Muscle layer of duodenum (tissue), 2 donors: ENCODE results near the gene C2orf76.
"Not testable (repeated sequence)": the region's sequence is repeated elsewhere in the genome, so short reads cannot be mapped to it uniquely, and the experiment has no call there.

Experiments
- H3K27ac ChIP-seq: one replicate; pipeline ENCODE4 v1.7.0; 2013; ENCODE audit warnings: mild to moderate bottlenecking, low read length
- H3K27me3 ChIP-seq: one replicate; pipeline ENCODE4 v1.7.0; 2013; ENCODE audit warnings: low read depth, mild to moderate bottlenecking, control low read depth, low read length
- H3K36me3 ChIP-seq, 2 donors: one replicate each; pipeline ENCODE4 v1.7.0; 2013; ENCODE audit warnings: low read length in 2 of 2, control low read depth in 1 of 2, mild to moderate bottlenecking in 1 of 2; ENCODE audit not compliant: insufficient read depth in 2 of 2, control insufficient read depth in 1 of 2
- H3K4me1 ChIP-seq, 2 donors: one replicate each; pipeline ENCODE4 v1.7.0; 2013; ENCODE audit warnings: low read length in 2 of 2, mild to moderate bottlenecking in 2 of 2, control low read depth in 1 of 2, moderate library complexity in 1 of 2; ENCODE audit not compliant: insufficient read depth in 2 of 2, control insufficient read depth in 1 of 2
- H3K4me3 ChIP-seq, 2 donors: one replicate each; pipeline ENCODE4 v1.7.0; 2013; ENCODE audit warnings: low read length in 2 of 2, low read depth in 1 of 2, mild to moderate bottlenecking in 1 of 2
- H3K9me3 ChIP-seq, 2 donors: one replicate each; pipeline ENCODE4 v1.7.0; 2013; ENCODE audit warnings: low read length in 2 of 2, control low read depth in 1 of 2, mild to moderate bottlenecking in 1 of 2; ENCODE audit not compliant: control insufficient read depth in 1 of 2
- donor health status: healthy.

C2orf76 gene

DNA sequence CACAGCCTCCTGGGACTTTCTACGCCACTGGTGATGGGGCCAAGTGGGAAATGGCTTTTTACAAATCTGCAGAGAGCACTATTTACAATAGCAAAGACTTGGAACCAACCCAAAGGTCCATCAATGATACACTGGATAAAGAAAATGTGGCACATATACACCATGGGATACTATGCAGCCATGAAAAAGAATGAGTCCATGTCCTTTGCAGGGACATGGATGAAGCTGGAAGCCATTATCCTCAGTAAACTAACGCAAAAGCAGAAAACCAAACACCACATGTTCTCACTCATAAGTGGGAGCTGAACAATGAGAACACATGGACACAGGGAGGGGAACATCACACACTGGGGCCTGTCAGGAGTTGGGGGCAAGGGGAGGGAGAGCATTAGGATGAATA is 88.2 kb downstream of the C2orf76 start:
- H3K36me3 ChIP-seq, H3K9me3 ChIP-seq, H3K27me3 ChIP-seq, H3K27ac ChIP-seq, H3K4me3 ChIP-seq, H3K4me1 ChIP-seq: not testable (repeated sequence)

DNA sequence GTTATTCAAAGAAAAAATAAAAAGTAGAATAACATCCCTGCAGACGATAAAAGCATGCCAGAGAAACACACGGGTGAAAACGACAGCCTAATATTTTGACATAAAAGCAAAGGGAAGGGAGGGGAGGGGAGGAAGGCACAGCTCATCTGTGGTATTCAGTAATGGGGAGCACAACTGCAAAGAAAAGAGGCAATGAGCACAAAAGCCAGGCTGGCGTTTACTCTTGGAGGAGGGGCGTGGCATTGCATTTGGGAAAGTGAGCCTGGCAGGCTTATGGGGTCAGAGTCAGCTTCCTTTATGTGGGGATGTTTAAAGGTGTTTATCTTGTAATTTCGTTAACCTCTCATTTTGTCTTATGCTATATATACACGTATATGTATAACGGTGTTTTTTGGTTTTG is 89.8 kb downstream of the C2orf76 start:
- no peaks in the 10 kb centered on the region for H3K4me1 ChIP-seq
- no peak overlapping the region for H3K4me3 ChIP-seq
- no peaks in the 10 kb centered on the region for H3K36me3 ChIP-seq
- H3K9me3 ChIP-seq, result no peaks in the 10 kb centered on the region
- H3K27me3 ChIP-seq, result no peaks in the 10 kb centered on the region
- no peak overlapping the region for H3K27ac ChIP-seq

DNA sequence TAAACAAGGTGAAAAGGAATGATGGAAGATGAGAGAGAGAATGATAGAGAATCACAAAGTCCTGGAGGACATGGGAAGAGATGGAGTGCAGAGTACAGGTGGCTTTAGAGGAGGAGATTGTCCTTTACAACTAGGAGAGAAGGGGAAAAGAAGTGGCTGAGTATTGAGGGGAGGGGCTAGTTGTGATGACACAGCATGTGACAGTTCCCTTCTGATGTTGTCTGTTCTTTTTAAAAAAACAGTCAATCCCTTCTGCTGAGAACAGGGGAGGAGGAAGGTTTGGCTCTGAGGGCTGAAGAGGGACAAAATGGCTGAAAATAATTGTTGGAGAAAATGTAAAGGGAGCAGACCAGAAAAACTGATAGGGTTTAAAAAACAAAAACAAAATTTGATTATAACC is 99.0 kb downstream of the C2orf76 start:
- Histone ChIP-seq H3K4me3 (no peak overlapping the region), H3K27me3 (no peaks in the 10 kb centered on the region), H3K27ac (no peak overlapping the region), H3K4me1 (no peaks in the 10 kb centered on the region), H3K9me3 (peaks cover 0 to 4% of the 10 kb centered on the region in 2 donors), H3K36me3 (no peaks in the 10 kb centered on the region)

DNA sequence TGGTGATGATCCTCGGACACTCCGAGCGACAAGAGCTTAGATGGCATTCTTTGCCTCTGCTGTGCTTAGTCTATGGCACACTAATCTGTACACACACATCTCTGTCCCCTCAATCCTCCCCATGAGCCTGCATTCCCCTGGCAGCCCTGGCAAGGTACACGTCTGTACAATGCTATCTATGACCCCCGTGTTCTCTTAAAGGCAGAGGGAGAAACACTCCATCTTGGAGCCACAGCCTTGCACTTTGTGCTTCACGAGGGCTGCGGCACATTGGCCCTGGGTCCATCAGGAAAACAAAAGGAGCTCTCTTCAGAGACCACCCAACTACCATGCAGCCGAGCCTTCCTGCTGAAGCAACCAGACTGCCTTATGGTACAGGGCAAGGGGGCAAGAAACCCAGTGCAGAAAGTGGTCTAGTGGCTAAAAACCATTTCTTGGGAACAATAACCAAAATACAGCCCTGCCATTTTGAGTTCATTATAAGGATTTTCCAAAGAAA is 100.5 kb downstream of the C2orf76 start:
- Histone ChIP-seq H3K4me3 (no peak overlapping the region), H3K36me3 (no peaks in the 10 kb centered on the region), H3K27ac (no peak overlapping the region), H3K4me1 (no peaks in the 10 kb centered on the region), H3K27me3 (no peaks in the 10 kb centered on the region), H3K9me3 (peaks cover 0 to 4% of the 10 kb centered on the region in 2 donors)

DNA sequence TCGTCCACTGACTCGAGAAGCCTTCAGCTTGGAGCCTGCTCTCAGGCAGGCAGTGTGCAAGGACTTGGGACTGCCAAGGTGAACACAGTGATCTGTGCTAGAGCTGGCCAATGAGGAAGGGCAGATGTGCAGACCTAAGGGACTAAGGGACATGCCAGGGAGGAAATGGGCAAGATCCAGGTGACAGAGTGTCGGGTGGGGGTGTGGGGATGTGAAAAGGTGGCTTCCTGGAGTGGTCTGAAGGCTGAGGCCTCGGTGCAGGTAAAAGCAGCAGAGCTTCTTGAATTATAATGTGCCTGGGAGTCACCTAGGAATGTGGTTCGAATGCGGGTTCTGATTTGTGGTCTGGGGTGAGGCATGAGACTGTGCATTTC is 101.0 kb downstream of the C2orf76 start:
- Histone ChIP-seq H3K27ac (no peak overlapping the region), H3K4me3 (no peak overlapping the region), H3K36me3 (no peaks in the 10 kb centered on the region), H3K4me1 (no peaks in the 10 kb centered on the region), H3K9me3 (peaks cover 0 to 3% of the 10 kb centered on the region in 2 donors), H3K27me3 (no peaks in the 10 kb centered on the region)

DNA sequence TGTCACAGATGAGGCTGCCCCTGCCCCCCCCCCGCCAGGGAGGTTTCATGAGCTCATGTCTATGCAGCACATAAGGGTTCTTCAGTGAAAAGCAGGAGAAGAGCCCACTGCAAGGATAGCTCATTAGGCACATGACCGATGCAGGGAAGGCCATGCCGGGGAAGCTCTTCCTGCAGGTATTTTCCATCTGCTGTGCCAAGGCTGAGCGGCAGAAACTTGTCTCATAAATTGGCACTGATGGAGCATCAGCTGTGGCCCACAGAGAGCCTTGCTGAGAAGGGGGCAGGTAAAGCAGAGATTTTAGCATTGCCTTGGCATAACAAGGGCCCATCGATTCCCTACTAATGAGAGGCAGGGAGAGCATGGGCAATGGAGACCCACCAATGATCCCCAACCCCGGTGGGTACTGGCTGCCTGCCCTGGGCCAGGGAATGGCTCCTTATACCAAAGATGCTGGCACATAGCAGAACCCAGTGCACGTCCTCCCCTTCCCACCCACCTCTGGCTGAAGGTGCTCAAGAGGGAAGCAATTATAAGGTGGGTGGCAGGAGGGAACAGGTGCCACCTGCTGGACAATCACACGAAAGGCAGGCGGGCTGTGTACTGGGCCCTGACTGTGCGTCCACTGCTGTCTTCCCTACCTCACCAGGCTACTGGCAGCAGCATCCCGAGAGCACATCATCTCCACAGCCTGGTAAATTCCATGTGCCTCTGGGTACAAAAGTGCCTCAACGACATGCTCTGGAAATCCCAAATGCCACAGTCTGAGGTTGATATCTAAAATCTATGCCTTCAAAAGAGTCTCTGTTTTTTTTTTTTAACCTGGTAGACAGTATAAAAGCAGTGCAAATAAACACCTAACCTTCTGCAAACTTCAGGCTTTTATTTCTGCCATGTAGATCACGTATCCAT is 101.6 kb downstream of the C2orf76 start:
- Histone ChIP-seq H3K27ac (no peak overlapping the region), H3K9me3 (no peaks in the 10 kb centered on the region), H3K4me3 (no peak overlapping the region), H3K36me3 (no peaks in the 10 kb centered on the region), H3K4me1 (no peaks in the 10 kb centered on the region), H3K27me3 (no peaks in the 10 kb centered on the region)

DNA sequence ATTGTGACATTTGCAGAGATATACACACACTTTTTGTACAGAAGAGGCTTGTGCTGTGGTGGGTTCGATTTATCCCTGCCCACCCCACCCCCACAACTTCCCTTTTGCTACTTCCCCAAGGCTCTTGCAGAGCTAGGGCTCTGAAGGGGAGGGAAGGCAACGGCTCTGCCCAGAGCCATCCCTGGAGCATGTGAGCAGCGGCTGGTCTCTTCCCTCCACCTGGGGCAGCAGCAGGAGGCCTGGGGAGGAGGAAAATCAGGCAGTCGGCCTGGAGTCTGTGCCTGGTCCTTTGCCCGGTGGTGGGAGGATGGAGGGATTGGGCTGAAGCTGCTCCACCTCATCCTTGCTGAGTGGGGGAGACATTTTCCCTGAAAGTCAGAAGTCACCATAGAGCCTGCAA is 103.0 kb downstream of the C2orf76 start:
- H3K4me3 ChIP-seq, result no peak overlapping the region
- no peaks in the 10 kb centered on the region for H3K27me3 ChIP-seq
- H3K4me1 ChIP-seq, result no peaks in the 10 kb centered on the region
- H3K36me3 ChIP-seq, result no peaks in the 10 kb centered on the region
- H3K9me3 ChIP-seq, result no peaks in the 10 kb centered on the region
- H3K27ac ChIP-seq, result no peak overlapping the region

DNA sequence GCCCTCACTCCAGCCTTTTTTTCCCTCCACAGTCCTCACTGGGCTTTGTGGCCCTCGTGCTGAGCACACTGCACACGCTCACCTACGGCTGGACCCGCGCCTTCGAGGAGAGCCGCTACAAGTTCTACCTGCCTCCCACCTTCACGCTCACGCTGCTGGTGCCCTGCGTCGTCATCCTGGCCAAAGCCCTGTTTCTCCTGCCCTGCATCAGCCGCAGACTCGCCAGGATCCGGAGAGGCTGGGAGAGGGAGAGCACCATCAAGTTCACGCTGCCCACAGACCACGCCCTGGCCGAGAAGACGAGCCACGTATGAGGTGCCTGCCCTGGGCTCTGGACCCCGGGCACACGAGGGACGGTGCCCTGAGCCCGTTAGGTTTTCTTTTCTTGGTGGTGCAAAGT is 103.6 kb downstream of the C2orf76 start:
- H3K27me3 ChIP-seq, result no peaks in the 10 kb centered on the region
- H3K36me3 ChIP-seq, result no peaks in the 10 kb centered on the region
- no peaks in the 10 kb centered on the region for H3K9me3 ChIP-seq
- no peak overlapping the region for H3K4me3 ChIP-seq
- H3K4me1 ChIP-seq, result no peaks in the 10 kb centered on the region
- H3K27ac ChIP-seq, result no peak overlapping the region

DNA sequence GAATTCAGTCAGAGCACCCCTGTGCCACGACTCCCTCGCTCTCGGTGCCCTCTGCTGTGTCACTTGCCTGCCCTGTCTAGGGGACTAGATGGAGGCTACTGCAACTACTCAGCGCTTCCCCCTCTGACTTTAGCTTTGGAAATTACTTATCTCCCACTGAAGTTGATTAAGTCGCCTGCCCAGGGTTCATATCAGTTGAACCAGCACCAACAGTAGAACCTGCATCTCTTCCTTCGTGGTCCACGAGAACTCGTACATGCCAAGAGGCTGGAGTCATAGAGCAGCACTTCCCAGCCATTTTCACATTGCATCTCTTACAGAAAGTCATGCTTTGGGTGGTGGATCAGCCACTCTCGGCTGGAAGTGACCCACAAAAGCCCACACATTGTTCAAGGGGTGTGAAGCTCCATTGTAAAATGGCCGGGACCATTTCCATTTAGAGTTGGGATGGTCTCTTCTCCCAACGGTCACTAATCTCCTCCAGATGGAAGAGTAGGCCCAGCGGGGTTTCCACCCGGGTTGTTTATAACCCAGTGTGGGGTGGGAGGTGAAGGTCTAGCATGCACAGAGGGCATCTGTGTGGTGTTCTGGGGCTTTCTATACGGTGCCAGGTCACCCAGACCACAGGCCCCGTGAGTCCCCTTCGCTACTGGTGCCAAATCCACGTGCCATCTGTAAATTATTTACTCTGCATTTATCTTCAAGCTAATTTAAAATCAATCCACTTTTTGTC is 105.0 kb downstream of the C2orf76 start:
- no peaks in the 10 kb centered on the region for H3K9me3 ChIP-seq
- H3K27me3 ChIP-seq, result no peaks in the 10 kb centered on the region
- H3K36me3 ChIP-seq, result no peaks in the 10 kb centered on the region
- no peak overlapping the region for H3K4me3 ChIP-seq
- no peaks in the 10 kb centered on the region for H3K4me1 ChIP-seq
- H3K27ac ChIP-seq, result no peak overlapping the region

DNA sequence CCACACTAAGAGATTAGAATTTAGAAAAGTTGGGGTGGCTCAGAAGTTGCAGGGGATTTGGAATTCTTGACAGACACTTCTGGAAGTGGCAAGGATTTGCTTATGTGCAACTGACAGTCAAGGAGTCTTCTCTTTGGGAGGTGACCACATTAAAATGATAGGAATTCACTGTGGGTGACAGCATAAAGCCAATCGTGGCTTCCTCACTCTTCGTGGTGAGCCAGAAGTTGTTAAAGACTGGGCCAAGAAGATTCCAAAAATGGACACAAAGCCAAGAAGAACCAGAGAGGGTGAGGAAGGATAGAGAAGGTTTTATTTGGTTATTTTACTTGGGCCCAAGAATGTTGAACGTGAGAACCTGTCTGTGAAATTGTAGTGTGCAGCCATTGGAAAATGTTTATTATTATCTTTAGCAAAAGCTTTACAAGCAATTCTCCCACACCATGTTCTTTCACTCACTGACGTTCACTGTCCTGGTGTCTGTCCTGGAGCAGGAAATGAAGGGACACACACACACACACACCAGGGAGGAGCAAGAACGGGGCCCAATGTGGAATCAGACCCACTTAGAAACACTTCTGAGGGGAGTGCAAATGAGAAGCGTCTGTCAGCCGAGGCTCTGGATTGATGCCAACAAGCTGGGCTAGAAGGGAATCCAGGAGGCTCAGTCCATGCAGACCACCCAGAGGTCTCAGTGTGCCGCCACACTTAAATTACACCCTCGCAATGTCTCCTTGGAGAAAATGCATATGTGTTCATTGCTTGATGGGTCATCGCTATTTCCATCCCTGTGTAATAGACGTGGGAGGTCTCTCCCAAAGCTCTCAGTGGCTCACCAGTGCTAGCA is 105.8 kb downstream of the C2orf76 start:
- H3K36me3 ChIP-seq, result no peaks in the 10 kb centered on the region
- no peak overlapping the region for H3K27ac ChIP-seq
- H3K27me3 ChIP-seq, result no peaks in the 10 kb centered on the region
- no peaks in the 10 kb centered on the region for H3K4me1 ChIP-seq
- H3K9me3 ChIP-seq, result no peaks in the 10 kb centered on the region
- no peak overlapping the region for H3K4me3 ChIP-seq

DNA sequence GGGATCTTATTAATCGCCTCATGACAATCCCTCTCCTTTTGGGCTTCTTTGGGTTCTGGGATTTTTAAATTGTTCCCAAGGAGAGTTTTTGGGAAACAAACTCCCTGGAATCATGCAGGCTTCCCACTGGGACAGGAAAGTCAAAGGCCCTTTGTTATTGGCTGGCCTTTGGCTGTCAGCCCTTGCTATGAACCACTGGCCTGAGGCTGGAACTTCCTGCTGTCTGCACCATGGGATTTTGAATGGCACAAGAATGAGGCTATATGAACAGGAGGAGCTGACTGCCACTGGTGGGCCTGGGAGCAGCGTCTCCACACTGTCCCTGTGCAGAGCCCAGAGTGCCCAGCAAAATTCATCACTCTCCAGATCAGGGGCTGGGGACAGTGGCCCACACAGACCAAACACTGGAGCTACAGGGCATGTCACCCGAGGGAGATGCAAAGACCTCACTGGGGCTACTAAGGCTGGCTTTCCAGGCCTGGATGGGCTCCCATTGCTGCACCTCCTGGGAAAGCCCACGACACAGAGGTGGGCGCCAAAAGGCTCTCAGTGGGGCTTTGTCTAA is 107.3 kb downstream of the C2orf76 start:
- no peak overlapping the region for H3K27ac ChIP-seq
- no peaks in the 10 kb centered on the region for H3K27me3 ChIP-seq
- no peaks in the 10 kb centered on the region for H3K36me3 ChIP-seq
- H3K4me1 ChIP-seq, result no peaks in the 10 kb centered on the region
- no peaks in the 10 kb centered on the region for H3K9me3 ChIP-seq
- H3K4me3 ChIP-seq, result no peak overlapping the region
